Astrocyte of the cerebellum (primary cell): ENCODE measurements around the gene SEZ6.

Experiments
- DNase-seq: peaks from one replicate; pipeline ENCODE4 v3.0.0-alpha.2; 2011; ENCODE audit warnings: low read depth
- H3K4me3 ChIP-seq: 2 replicates; pipeline ENCODE4 v1.5.1; 2011; ENCODE audit warnings: mild to moderate bottlenecking, low read depth, low read length, moderate library complexity
- CTCF ChIP-seq: IDR thresholded peaks from 2 replicates; pipeline ENCODE4 v1.5.1; 2012; ENCODE audit warnings: low read length, low read depth, moderate library complexity, mild to moderate bottlenecking; ENCODE audit errors: missing control alignments
- in situ Hi-C: cut with HindIII; loops from 2 replicates; pipeline ENCODE4 v1.10.0; 2017; ENCODE audit warnings: low sequenced_read_pairs

The SEZ6 gene

GRCh38 chr17:29014716-29015115 lies 8.9 kb upstream of the SEZ6 start:
- H3K4me3 ChIP-seq: no peak overlapping the region
- TF ChIP-seq CTCF: no peak
- in situ Hi-C loops: loop anchor here (5.0 kb wide), 2 partner anchors 57 to 63 kb away; no protein-coding TSS in a partner anchor
- no peak for DNase-seq

- TF ChIP-seq CTCF: no peak
- in situ Hi-C loops: loop anchor here (5.0 kb wide), 2 partner anchors 55 to 65 kb away; no protein-coding TSS in a partner anchor
Measured at GRCh38 chr17:29012535-29012934, 6.7 kb upstream of the SEZ6 start.

GRCh38 chr17:29010586-29010985 lies 4.8 kb upstream of the SEZ6 start:
- in situ Hi-C loops: loop anchor here (5.0 kb wide), 2 partner anchors 53 to 67 kb away; no protein-coding TSS in a partner anchor
- no peak overlapping the region for H3K4me3 ChIP-seq
- no peak for DNase-seq
- TF ChIP-seq CTCF: no peak

More at GRCh38 chr17:29012535-29012934, 6.7 kb upstream of the SEZ6 start:
- H3K4me3 ChIP-seq: no peak overlapping the region
- DNase-seq: no peak

- in situ Hi-C loops: loop anchor here (5.0 kb wide), 2 partner anchors 53 to 67 kb away; no protein-coding TSS in a partner anchor
- no peak for TF ChIP-seq CTCF
- no peak for DNase-seq
- H3K4me3 ChIP-seq: no peak overlapping the region
Measured at GRCh38 chr17:29010129-29010528, 4.3 kb upstream of the SEZ6 start.

GRCh38 chr17:29008591-29008990 lies 2.8 kb upstream of the SEZ6 start:
- TF ChIP-seq CTCF: no peak
- no peak for DNase-seq
- in situ Hi-C loops: no loop called here
- H3K4me3 ChIP-seq: no peak overlapping the region

GRCh38 chr17:29007860-29008455 lies 2.1 kb upstream of the SEZ6 start:
- in situ Hi-C loops: no loop called here
- H3K4me3 ChIP-seq: no peak overlapping the region
- no peak for TF ChIP-seq CTCF
- no peak for DNase-seq
